OCI-LY7 (cell line): ENCODE measurements around the gene PSMC3.

Experiments
- CTCF ChIP-seq: fragments of 200-600 bp; sonication (generic); conservative IDR thresholded peaks from 2 replicates; pipeline ENCODE4 v1.5.1; 2014; ENCODE audit warnings: mild to moderate bottlenecking, antibody characterized with exemption, low read length, moderate library complexity, mixed read lengths
- EZH2phosphoT487 ChIP-seq: fragments of 200-600 bp; sonication (generic); IDR thresholded peaks from 2 replicates; pipeline ENCODE4 v1.6.1; 2018; ENCODE audit warnings: low read depth, borderline replicate concordance, mild to moderate bottlenecking, mixed run types, antibody characterized with exemption, low read length, moderate library complexity, mixed read lengths

GRCh38 chr11:47417712-47418111, 8.5 kb downstream of the PSMC3 start:
- TF ChIP-seq CTCF (no peak), EZH2phosphoT487 (no peak)
